HepG2 (cell line): ENCODE results near the gene ZNF556. TPM values are rescaled to one million over a fixed set of nuclear protein-coding genes. Genes with fewer than 3 reads are reported as not detected.
A peak's percentile ranks its signal among the peaks of the same experiment; 100 is the strongest.

ENCODE experiments used
- IKZF5 ChIP-seq: IDR thresholded peaks from 2 replicates; pipeline ENCODE4 v1.6.1; 2018; ENCODE audit warnings: missing genetic modification reagents, mild to moderate bottlenecking, missing compliant biosample characterization
- KAT7 ChIP-seq: IDR thresholded peaks from 2 replicates; pipeline ENCODE4 v1.6.1; 2018; ENCODE audit warnings: borderline replicate concordance, missing compliant biosample characterization
- MTA3 ChIP-seq: sonication (generic); formaldehyde crosslinking; IDR thresholded peaks from 2 replicates; pipeline ENCODE4 v1.4.0; 2020; ENCODE audit warnings: missing genetic modification reagents
- NBN ChIP-seq: fragments of 450-650 bp; conservative IDR thresholded peaks from 2 replicates; pipeline ENCODE4 v1.6.1; 2017
- NKX3-1 ChIP-seq: sonication (generic); formaldehyde crosslinking; IDR thresholded peaks from 2 replicates; pipeline ENCODE4 v1.5.0; 2020; ENCODE audit warnings: missing genetic modification reagents
- NR0B2 ChIP-seq: sonication (generic); formaldehyde crosslinking; IDR thresholded peaks from 2 replicates; pipeline ENCODE4 v1.4.0; 2020; ENCODE audit warnings: mild to moderate bottlenecking, missing genetic modification reagents
- PBX3 ChIP-seq: sonication (generic); formaldehyde crosslinking; IDR thresholded peaks from 2 replicates; pipeline ENCODE4 v1.8.1; 2023; ENCODE audit warnings: missing genetic modification reagents, inconsistent platforms, borderline replicate concordance
- PCBP2 ChIP-seq: fragments of 200-400 bp; formaldehyde crosslinking; optimal IDR thresholded peaks from 2 replicates; pipeline ENCODE3; 2018; ENCODE audit warnings: low read length, low read depth; ENCODE audit not compliant: poor library complexity, severe bottlenecking
- SALL1 ChIP-seq: sonication (generic); formaldehyde crosslinking; IDR thresholded peaks from 2 replicates; pipeline ENCODE4 v1.8.0; 2022; ENCODE audit warnings: mild to moderate bottlenecking, missing genetic modification reagents
- SRF ChIP-seq: IDR thresholded peaks from 2 replicates; pipeline ENCODE4 v1.6.1; 2011; ENCODE audit warnings: mild to moderate bottlenecking, low read depth, low read length, moderate library complexity
- ZFP36L1 ChIP-seq: sonication (generic); formaldehyde crosslinking; IDR thresholded peaks from 2 replicates; pipeline ENCODE4 v1.8.0; 2022; ENCODE audit warnings: mild to moderate bottlenecking, missing genetic modification reagents, moderate library complexity
- ZFP37 ChIP-seq: sonication (generic); formaldehyde crosslinking; IDR thresholded peaks from 2 replicates; pipeline ENCODE4 v1.4.0; 2020; ENCODE audit warnings: missing genetic modification reagents, borderline replicate concordance
- ZMAT3 ChIP-seq: sonication (generic); formaldehyde crosslinking; conservative IDR thresholded peaks from 2 replicates; pipeline ENCODE4 v1.7.0; 2021; ENCODE audit warnings: missing genetic modification reagents
- ZNF350 ChIP-seq: sonication (generic); formaldehyde crosslinking; IDR thresholded peaks from 2 replicates; pipeline ENCODE4 v1.4.0; 2020; ENCODE audit warnings: mild to moderate bottlenecking, low read depth, missing genetic modification reagents, borderline replicate concordance
- ZNF563 ChIP-seq: sonication (generic); formaldehyde crosslinking; IDR thresholded peaks from 2 replicates; pipeline ENCODE4 v1.8.0; 2022; ENCODE audit warnings: mild to moderate bottlenecking, moderate library complexity, missing genetic modification reagents
- ZNF605 ChIP-seq: sonication (generic); formaldehyde crosslinking; IDR thresholded peaks from 2 replicates; pipeline ENCODE4 v1.8.0; 2022; ENCODE audit warnings: mild to moderate bottlenecking, missing genetic modification reagents
- polyA plus RNA-seq, 8 experiments: library from polyadenylated mRNA; depleted of rRNA in 3 of 8; stranded (reverse) in 7 of 8; unstranded in 1 of 8; fragments of >200 nt; fragmentation: Illumina TruSeq in 4 of 8; extraction: Trizol in 4 of 8; gene quantifications; 2 replicates each; pipeline versions ENCODE4 v1.2.1 to v1.2.3, GENCODE V29; 2011 to 2016; ENCODE audit warnings: low read depth in 4 of 8, missing spikeins in 1 of 8, mixed read lengths in 1 of 8; ENCODE audit not compliant: insufficient read depth in 1 of 8
- total RNA-seq, 5 experiments: library from RNA; depleted of rRNA; stranded (reverse); fragments of >200 nt; fragmentation: Illumina TruSeq; extraction: Trizol; gene quantifications; 2 replicates each; pipeline ENCODE4 v1.2.3, GENCODE V29; 2016; ENCODE audit warnings: low read depth in 1 of 5

ZNF556 gene
- total and polyA plus RNA-seq, 2 of the 13 experiments (the other 11 are each of a cell fraction or from before 2014, with no cell fraction given) = 4.2 to 28.6 TPM

GRCh38 chr19:2900296-2901252 lies 33.4 kb downstream of the ZNF556 start, which contains the start of gene ZNF57 (continued):
- no peak for TF ChIP-seq PBX3 (CRISPR knock-in tag)
- TF ChIP-seq NKX3-1 (CRISPR knock-in tag) = no peak
- 0 out of 2 replicates have a peak, but pooled peaks have one; percentile 58 for TF ChIP-seq ZMAT3 (CRISPR knock-in tag)
- 0 out of 2 replicates have a peak, but pooled peaks have one; percentile 55 for TF ChIP-seq ZFP36L1
- TF ChIP-seq KAT7 = no peak
- TF ChIP-seq PCBP2 = no peak
- peak; percentile 62; the same call in 1 of the 2 replicates for TF ChIP-seq ZNF563 (CRISPR knock-in tag)
- no peak for TF ChIP-seq SRF
- TF ChIP-seq NR0B2 = peak; percentile 35; the same call in 1 of the 2 replicates
- TF ChIP-seq ZNF350 (CRISPR knock-in tag) = no peak
- peak; percentile 70 for TF ChIP-seq ZNF605 (CRISPR knock-in tag)
- no peak for TF ChIP-seq IKZF5 (CRISPR knock-in tag)
- TF ChIP-seq SALL1 (CRISPR knock-in tag) = peak; percentile 71
- TF ChIP-seq MTA3 (CRISPR knock-in tag) = no peak
- TF ChIP-seq NBN = no peak
- TF ChIP-seq ZFP37 = no peak
